Measurements from ENCODE around the gene SLC9B2. TPM values are rescaled to one million over a fixed set of nuclear protein-coding genes. Genes with fewer than 3 reads are reported as not detected.
A peak's percentile ranks its signal among the peaks of the same experiment; 100 is the strongest.

SLC9B2 gene
- total and polyA plus RNA-seq, 10 of the 15 experiments (the other 5 are each of a cell fraction or from before 2014, with no cell fraction given): 8.9 to 32.5 (median 25.3) TPM

DNA sequence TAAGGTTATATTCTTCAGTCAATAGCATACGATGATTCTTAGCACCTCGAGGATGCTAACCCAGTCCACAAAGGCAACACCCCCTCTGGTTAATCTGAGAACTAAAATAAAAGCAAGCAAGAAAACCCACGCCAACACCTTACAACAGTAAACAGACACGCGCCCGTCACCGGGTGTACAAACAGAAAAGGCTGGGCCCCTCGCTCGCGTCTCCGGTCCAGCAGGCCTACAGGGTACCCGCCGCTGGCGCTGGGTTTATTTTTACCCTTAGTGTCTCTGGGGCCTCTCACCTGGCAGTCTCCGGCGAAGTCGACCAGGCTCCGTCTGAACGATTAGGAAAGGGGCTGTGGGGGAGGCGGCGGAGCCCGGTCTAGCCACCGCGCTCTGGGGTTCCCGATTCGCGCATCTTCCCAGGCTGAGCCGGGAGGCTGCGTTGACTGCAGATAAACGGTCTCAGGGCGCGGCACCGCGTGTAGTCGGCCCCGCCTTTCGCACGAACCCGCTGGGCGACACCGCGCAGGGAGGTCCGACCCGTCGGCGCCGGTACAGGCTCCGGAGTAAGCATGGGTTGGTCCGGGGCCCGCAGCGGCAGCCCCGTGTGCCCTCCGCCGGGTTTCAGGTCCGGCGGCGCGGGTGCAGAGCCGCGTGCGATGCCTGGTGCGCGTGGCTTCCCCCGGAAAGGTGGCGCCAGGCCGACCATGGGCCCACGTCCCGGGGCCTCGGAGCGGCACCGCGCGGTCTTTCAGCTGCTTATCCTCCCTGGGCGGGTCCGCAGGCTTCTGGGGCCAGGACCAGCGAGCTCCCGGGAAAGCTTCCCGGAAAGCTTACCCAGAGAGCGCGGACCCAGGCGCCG is 441 bp downstream of the SLC9B2 start (continued):
- TF ChIP-seq, protein P1, sequence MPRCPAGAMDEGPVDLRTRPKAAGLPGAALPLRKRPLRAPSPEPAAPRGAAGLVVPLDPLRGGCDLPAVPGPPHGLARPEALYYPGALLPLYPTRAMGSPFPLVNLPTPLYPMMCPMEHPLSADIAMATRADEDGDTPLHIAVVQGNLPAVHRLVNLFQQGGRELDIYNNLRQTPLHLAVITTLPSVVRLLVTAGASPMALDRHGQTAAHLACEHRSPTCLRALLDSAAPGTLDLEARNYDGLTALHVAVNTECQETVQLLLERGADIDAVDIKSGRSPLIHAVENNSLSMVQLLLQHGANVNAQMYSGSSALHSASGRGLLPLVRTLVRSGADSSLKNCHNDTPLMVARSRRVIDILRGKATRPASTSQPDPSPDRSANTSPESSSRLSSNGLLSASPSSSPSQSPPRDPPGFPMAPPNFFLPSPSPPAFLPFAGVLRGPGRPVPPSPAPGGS (IDR thresholded peaks at IDR 0.05; ENCODE audit: borderline replicate concordance, insufficient read depth, low read depth, low read length, poor library complexity, severe bottlenecking): no peak
- TF ChIP-seq IRF4 (IDR thresholded peaks at IDR 0.05; ENCODE audit: low read depth, low read length): no peak
- TF ChIP-seq WRNIP1 (IDR thresholded peaks at IDR 0.05; ENCODE audit: borderline replicate concordance, low read depth, low read length): no peak
- TF ChIP-seq RB1 (IDR thresholded peaks at IDR 0.05; ENCODE audit: borderline replicate concordance): no peak
- TF ChIP-seq BMI1 (IDR thresholded peaks at IDR 0.05; ENCODE audit: borderline replicate concordance): no peak
- TF ChIP-seq ZNF217 (IDR thresholded peaks at IDR 0.05): no peak
- no peak for TF ChIP-seq SREBF1 (IDR thresholded peaks at IDR 0.05; ENCODE audit: low read length)
- TF ChIP-seq CBX3 (IDR thresholded peaks at IDR 0.05; ENCODE audit: borderline replicate concordance, low read depth): no peak
- no peak for TF ChIP-seq NFYB (IDR thresholded peaks at IDR 0.05; ENCODE audit: insufficient read depth, low read depth, low read length)
- no peak for TF ChIP-seq KAT2A (conservative IDR thresholded peaks at IDR 0.05; ENCODE audit: control insufficient read depth, low read depth, low read length)
- no peak for TF ChIP-seq RELA (IDR thresholded peaks at IDR 0.05; ENCODE audit: borderline replicate concordance, partially characterized antibody)
- no peak for TF ChIP-seq EZH2 (IDR thresholded peaks at IDR 0.05; ENCODE audit: borderline replicate concordance, control insufficient read depth, low read depth, low read length)
- peak; percentile 49 for TF ChIP-seq BACH1 (IDR thresholded peaks at IDR 0.05; ENCODE audit: borderline replicate concordance)
- no peak; the same call in 1 of the 2 replicates for TF ChIP-seq FOXM1 (IDR thresholded peaks at IDR 0.05; ENCODE audit: low read depth, low read length)
- no peak for TF ChIP-seq ZBED1 (IDR thresholded peaks at IDR 0.05; ENCODE audit: borderline replicate concordance)
- TF ChIP-seq CBFB (IDR thresholded peaks at IDR 0.05; ENCODE audit: low read depth): no peak
- TF ChIP-seq GABPA (IDR thresholded peaks at IDR 0.05; ENCODE audit: low read depth): 0 out of 2 replicates have a peak, but pooled peaks have one; percentile 11
- no peak for TF ChIP-seq ZSCAN29 (IDR thresholded peaks at IDR 0.05)
- TF ChIP-seq PML (IDR thresholded peaks at IDR 0.05; ENCODE audit: low read length): peak; percentile 26; the same call in 1 of the 2 replicates
- no peak for TF ChIP-seq SP1 (IDR thresholded peaks at IDR 0.05; ENCODE audit: low read depth, low read length)
- no peak for TF ChIP-seq ESRRA (IDR thresholded peaks at IDR 0.05; ENCODE audit: low read length)
- TF ChIP-seq TCF7 (IDR thresholded peaks at IDR 0.05; ENCODE audit: borderline replicate concordance): no peak
- 0 out of 2 replicates have a peak, but pooled peaks have one; percentile 71 for TF ChIP-seq RBBP5 (conservative IDR thresholded peaks at IDR 0.05)
- no peak for TF ChIP-seq NBN (IDR thresholded peaks at IDR 0.05)
- TF ChIP-seq, protein P2, sequence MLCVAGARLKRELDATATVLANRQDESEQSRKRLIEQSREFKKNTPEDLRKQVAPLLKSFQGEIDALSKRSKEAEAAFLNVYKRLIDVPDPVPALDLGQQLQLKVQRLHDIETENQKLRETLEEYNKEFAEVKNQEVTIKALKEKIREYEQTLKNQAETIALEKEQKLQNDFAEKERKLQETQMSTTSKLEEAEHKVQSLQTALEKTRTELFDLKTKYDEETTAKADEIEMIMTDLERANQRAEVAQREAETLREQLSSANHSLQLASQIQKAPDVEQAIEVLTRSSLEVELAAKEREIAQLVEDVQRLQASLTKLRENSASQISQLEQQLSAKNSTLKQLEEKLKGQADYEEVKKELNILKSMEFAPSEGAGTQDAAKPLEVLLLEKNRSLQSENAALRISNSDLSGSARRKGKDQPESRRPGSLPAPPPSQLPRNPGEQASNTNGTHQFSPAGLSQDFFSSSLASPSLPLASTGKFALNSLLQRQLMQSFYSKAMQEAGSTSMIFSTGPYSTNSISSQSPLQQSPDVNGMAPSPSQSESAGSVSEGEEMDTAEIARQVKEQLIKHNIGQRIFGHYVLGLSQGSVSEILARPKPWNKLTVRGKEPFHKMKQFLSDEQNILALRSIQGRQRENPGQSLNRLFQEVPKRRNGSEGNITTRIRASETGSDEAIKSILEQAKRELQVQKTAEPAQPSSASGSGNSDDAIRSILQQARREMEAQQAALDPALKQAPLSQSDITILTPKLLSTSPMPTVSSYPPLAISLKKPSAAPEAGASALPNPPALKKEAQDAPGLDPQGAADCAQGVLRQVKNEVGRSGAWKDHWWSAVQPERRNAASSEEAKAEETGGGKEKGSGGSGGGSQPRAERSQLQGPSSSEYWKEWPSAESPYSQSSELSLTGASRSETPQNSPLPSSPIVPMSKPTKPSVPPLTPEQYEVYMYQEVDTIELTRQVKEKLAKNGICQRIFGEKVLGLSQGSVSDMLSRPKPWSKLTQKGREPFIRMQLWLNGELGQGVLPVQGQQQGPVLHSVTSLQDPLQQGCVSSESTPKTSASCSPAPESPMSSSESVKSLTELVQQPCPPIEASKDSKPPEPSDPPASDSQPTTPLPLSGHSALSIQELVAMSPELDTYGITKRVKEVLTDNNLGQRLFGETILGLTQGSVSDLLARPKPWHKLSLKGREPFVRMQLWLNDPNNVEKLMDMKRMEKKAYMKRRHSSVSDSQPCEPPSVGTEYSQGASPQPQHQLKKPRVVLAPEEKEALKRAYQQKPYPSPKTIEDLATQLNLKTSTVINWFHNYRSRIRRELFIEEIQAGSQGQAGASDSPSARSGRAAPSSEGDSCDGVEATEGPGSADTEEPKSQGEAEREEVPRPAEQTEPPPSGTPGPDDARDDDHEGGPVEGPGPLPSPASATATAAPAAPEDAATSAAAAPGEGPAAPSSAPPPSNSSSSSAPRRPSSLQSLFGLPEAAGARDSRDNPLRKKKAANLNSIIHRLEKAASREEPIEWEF (IDR thresholded peaks at IDR 0.05; ENCODE audit: insufficient replicate concordance, low read depth, low read length): no peak
